Ramos (cell line): ENCODE data around the gene OR11H6.
"Not testable (repeated sequence)": the region's sequence is repeated elsewhere in the genome, so short reads cannot be mapped to it uniquely, and the experiment has no call there.

Source experiments
- in situ Hi-C: fragments of 300-500 bp; cut with MboI; formaldehyde crosslinking; loops from one replicate; pipeline ENCODE4 v1.14.3; 2022; ENCODE audit warnings: low sequenced_read_pairs; ENCODE audit not compliant: unreplicated experiment

Gene OR11H6, protein sequence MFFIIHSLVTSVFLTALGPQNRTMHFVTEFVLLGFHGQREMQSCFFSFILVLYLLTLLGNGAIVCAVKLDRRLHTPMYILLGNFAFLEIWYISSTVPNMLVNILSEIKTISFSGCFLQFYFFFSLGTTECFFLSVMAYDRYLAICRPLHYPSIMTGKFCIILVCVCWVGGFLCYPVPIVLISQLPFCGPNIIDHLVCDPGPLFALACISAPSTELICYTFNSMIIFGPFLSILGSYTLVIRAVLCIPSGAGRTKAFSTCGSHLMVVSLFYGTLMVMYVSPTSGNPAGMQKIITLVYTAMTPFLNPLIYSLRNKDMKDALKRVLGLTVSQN

DNA sequence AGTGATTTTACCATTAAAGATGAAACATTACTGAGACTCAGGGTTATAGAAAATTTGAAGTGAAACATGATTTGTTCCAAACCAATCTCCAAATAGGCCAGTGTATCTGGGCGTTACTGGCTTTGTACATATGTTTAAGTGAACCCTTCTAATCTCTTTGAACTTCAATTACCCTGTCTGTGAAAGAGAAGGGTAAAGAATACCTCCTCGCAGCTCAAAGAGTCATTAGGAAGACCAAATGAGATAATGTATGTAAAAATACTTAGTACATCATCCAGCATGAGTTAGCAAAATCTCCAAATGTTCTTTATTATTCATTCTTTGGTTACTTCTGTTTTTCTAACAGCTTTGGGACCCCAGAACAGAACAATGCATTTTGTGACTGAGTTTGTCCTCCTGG is at the start of gene OR11H6:
OR11H6 (plus strand) TSS at position 301 of the 400 bp plus-strand sequence; CDS start at position 301, 0 bp downstream.
- in situ Hi-C loops: no loop called here

DNA sequence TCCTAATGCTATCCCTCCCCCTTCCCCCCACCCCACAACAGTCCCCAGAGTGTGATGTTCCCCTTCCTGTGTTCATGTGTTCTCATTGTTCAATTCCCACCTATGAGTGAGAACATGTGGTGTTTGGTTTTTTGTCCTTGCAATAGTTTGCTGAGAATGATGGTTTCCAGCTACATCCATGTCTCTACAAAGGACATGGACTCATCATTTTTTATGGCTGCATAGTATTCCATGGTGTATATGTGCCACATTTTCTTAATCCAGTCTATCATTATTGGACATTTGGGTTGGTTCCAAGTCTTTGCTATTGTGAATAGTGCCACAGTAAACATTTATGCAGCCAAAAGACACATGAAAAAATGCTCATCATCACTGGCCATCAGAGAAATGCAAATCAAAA is 49.3 kb upstream of the OR11H6 start:
- in situ Hi-C loops: not testable (repeated sequence)

DNA sequence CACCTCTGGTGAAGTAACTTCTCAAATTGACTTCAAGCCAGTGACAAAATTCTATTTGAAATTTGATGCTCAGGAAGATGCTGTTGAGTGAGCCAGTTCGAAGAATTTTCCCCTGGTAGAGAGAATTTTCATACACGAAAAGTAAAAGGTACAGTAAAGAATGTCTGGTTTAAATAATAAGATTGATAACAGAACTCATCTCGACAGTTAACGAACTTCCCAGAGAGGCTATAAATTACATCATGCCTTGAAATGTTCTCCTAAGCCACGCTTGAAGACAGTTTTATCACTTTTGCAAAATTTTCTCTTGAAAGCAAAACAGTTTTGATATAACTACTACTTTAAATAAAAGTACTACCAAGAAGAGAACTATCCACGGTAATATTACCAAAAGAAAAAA is 47.2 kb upstream of the OR11H6 start:
- in situ Hi-C loops: no loop called here

DNA sequence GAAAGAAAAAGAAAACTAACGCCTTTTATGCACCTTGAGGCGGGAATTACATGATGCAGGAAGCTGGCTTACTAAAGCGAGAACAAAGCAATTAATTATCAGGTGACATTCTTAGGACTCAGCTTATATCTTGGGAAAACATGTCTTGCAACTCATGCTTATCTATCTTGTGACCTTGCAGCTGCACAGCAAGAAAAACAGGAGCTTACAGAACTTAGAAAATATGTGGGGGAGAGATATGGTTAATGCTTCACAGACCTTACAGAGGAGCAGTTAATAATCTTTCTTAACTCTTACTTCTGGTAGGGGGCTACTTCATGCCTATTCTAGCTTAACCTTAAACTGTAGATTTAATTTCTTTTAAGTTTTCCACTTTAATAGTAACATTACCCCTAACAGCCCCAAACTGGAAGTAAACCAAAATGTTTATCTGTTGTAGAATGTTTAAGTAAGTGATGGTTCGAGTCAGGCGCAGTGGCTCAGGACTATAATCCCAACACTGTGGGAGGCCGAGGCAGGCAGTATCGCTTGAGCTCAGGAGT is 46.0 kb upstream of the OR11H6 start:
- in situ Hi-C loops: no loop called here

DNA sequence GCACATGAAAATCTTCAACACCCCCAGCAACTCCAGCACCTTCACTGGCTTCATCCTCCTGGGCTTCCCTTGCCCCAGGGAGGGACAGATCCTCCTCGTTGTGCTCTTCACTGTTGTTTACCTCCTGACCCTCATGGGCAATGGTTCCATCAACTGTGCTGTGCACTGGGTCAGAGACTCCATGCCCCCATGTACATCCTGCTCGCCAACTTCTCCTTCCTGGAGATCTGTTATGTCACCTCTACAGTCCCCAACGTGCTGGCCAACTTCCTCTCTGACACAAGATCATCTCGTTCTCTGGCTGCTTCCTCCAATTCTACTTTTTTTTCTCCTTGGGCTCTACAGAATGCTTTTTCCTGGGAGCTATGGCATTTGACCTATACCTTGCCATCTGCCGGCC is 44.3 kb upstream of the OR11H6 start:
- in situ Hi-C loops: no loop called here

DNA sequence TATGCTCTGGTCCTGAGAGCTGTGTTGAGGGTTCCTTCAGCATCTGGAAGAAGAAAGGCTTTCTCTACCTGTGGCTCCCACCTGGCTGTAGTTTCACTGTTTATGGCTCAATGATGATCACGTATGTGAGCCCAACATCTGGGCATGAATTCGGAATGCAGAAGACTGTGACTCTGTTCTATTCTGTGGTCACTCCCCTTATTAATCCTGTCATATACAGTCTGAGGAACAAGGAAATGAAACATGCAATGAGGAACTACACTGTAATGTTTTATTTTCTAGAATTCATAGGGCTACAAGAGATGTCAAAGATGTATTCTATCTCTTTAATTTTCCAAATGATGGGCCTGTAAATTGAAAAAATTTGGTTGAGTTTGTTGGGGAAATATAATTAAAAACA is 43.6 kb upstream of the OR11H6 start:
- in situ Hi-C loops: no loop called here

DNA sequence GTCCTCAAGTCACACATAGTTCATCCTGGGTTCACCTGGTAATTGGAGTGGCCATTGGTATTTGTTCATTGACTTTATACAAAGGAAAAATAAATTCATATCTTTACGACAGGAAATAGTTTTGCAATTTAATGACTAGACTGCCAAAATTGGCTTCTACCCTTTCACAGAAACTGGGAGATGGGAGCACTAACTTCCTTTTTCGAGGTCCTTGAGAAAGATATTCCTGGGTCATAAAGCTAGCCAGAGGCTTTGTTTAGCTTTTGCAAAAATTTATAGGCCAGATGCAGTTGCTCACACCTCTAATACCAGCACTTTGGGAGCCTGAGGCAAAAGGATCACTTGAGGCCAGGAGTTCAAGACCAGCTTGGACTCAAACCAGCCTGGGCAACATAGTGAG is 43.0 kb upstream of the OR11H6 start:
- in situ Hi-C loops: no loop called here

DNA sequence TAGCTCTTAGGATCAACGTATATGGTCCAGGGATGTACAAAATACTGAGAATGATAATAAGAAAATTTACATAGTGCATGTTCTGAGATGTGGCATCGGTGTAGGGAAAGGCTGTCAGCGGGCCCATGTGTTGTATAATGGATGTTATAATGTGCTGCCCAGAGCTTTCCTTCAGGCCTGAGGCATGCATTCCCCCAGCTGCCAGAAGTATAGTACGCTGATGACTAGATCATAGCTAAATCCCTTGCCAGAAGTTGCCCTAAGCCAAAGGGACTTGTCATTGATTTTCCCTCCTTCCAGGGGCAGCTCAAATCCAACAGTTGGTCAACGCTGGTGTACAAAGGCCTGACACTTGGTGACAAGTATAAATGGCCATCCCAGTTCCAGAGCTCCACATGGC is 39.3 kb upstream of the OR11H6 start:
- in situ Hi-C loops: no loop called here

DNA sequence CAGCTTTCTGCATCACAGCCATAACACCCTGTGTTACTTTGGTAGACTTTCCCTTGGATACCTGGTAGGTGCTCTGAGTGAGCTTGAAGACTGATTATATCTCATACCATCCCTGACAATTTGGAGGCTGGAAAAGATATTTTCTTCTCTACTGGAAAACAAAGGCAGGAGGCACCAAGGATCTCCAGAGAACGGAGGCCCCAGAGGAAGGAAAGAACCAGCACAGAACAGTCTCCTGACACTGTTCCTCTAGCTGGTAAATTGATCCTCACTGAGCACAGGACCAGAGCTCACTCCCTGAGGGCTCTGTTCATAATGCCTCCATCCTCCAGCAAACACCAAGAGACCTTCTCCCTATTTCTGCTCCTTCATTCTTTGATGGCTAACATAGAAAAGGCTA is 32.9 kb upstream of the OR11H6 start, which contains the start of gene OR11G2:
OR11G2 (plus strand) TSS at position 301 of the 400 bp plus-strand sequence. CDS start 6,542 bp downstream, outside the sequence.
- in situ Hi-C loops: no loop called here

DNA sequence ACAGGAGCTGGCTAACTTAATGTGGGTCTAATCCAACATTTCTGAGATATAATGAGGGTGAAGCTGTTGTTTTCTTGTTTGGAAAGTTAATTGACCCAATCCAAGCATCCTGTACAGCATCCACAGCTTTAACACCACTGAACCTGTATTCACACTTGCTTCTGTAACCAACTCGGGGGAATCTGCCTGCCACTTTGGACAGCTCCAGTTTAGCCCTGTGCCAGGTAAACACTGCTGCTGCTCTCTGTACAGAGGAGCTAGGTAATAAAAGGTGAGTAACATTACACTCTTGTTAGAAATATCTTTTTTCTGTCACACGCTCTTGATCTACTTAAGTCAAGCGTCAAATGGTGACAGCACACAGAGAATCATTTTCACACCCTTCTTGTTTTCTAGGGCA is 32.1 kb upstream of the OR11H6 start:
- in situ Hi-C loops: no loop called here

DNA sequence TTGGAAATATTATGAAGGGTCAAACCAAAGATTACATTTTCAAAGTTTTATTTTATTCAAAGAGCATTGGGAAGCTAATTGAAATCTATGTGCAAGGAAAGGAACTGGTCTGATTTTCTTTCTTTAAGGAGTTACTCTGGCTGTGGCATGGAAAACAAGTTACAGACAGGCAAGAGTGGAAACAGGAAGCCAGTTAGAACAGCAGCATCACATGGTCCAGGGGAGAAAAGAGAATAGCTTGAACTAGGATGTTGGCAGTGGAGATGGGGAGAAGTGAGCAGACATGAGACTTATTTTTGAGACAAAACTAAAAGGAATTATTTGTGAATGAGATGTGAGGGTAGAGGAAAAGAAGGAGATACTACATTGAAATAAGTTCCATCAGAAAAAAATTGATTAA is 29.4 kb upstream of the OR11H6 start:
- in situ Hi-C loops: no loop called here

DNA sequence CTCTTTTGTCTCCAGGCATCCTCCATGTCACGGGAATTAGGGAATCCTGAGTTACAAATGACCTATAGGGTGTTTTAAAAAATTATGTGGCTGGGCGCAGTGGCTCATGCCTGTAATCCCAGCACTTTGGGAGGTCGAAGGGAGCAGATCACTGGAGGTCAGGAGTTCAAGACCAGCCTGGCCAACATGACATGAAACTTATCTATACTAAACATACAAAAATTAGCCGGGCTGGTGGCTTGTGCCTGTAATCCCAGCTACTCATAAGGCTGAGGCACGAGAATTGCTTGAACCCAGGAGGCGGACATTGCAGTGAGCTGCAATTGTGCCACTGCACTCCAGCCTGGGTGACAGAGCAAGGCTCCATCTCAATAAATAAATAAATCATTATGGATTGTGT is 28.3 kb upstream of the OR11H6 start:
- in situ Hi-C loops: not testable (repeated sequence)

DNA sequence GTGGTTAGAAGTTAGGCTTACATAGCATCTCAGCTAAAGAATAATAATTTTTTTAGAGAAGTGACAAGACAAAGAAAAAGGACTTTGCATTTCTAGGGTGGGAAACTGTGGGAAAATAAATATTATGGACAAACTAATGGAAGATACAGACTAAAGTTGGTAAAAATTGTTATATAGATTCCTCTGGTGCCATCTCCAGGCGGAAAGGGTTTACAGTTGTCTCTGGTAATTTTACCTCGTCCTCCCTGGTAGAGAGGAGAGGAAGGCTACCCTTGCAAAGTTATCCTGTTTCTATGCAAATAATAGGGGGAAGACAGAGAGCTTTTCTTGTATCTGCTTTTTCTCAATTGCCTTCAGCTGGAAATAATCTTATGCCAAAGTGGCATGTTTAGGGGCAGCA is 27.6 kb upstream of the OR11H6 start:
- in situ Hi-C loops: no loop called here

DNA sequence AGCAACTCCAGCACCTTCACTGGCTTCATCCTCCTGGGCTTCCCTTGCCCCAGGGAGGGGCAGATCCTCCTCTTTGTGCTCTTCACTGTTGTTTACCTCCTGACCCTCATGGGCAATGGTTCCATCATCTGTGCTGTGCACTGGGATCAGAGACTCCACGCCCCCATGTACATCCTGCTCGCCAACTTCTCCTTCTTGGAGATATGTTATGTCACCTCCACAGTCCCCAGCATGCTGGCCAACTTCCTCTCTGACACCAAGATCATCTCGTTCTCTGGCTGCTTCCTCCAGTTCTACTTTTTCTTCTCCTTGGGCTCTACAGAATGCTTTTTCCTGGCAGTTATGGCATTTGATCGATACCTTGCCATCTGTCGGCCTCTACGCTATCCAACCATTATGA is 26.1 kb upstream of the OR11H6 start:
- in situ Hi-C loops: no loop called here

DNA sequence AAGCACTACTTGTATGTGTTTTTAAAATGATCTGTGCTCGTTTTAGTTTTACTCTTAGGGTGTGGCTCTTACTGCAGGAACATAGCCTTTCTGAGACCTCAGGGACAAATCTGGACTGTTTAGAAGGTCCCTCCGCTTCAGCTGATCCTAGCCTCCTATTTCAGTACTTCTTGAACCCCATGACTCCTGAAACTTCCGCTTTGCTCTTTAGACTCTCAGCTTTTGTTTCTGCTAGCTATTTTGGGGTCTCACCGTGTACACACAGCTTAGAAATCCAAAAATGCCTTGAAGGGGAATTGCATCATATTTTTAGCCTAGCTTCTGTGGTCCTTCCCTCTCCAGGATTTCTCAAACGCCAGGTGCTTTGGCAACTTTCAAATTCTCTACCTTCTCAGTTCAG is 24.5 kb upstream of the OR11H6 start:
- in situ Hi-C loops: no loop called here

DNA sequence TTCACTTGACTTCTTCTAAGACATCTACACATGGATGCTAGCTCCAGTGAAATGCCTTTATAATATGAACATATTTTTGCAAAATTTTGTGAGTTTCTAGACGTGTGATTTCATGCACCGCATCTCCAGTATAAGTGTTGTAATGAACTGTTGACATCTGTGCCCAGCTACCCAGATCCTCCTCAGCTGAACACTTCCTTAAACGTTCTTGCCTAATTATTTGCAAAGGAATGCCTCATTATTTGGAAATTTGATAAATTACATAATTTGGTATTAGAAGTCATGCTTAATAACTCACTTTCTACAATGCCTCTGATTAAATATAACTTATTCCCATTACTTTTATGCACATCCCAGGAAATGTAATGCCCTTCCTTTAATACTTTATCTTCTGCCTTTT is 18.8 kb upstream of the OR11H6 start:
- in situ Hi-C loops: no loop called here

DNA sequence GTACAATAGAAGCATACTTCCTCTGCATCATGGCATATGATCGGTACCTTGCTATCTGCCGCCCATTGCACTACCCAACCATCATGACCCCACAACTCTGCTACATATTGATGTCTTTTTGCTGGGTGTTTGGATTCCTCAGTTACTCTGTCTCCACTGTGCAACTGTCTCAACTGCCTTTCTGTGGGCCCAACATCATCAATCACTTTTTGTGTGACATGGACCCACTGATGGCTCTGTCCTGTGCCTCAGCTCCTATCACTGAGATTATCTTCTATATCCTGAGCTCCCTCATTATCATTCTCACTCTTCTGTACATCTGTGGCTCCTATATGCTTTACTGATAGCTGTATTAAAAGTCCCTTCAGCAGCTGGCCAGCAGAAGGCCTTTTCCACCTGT is 13.9 kb upstream of the OR11H6 start:
- in situ Hi-C loops: no loop called here

DNA sequence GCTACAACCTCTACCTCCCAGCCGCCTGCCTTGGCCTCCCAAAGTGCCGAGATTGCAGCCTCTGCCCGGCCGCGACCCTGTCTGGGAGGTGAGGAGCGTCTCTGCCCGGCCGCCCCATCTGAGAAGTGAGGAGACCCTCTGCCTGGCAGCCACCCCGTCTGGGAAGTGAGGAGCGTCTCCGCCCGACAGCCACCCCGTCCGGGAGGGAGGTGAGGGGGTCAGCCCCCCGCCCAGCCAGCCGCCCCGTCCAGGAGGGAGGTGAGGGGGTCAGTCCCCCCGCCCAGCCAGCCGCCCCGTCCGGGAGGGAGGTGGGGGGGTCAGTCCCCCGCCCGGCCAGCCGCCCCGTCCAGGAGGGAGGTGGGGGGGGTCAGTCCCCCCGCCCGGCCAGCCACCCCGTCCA is 11.1 kb upstream of the OR11H6 start:
- in situ Hi-C loops: not testable (repeated sequence)

DNA sequence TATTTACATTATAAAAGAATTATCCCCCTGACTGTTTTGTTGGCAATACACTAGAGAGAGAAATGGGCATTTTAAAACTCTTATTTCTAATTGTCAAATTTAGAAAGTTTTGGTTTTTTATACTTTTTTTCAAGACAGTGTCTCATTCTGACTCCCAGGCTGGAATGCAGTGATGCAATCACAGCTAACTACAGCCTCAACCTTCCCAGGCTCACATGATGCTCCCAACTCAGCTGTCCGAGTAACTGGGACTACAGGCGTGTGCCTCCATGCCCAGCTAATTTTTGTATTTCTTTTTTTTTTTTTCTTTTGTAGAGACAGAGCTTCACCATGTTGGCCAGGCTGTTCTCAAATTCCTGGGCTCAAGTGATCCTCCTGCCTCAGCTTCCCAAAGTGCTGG is 8.3 kb upstream of the OR11H6 start:
- in situ Hi-C loops: no loop called here

DNA sequence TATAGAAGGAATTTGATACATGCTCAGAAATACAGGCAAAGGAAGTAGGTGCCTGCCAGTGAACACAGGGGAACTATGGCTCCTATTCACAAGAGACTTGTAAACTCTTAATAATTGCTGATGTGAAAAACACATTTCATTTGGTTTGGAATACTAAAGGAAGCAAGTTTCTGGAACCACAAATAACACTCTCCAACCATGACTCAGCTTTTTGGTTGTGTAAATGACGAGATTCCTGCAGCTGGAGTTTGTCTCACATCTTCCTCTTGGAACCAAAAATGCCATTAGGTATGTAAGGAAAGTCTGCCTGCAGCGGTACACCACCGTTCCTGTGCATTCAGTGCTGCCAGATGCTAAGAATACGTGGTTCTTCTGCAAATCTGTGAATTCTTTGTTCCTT is 4.5 kb upstream of the OR11H6 start:
- in situ Hi-C loops: no loop called here

DNA sequence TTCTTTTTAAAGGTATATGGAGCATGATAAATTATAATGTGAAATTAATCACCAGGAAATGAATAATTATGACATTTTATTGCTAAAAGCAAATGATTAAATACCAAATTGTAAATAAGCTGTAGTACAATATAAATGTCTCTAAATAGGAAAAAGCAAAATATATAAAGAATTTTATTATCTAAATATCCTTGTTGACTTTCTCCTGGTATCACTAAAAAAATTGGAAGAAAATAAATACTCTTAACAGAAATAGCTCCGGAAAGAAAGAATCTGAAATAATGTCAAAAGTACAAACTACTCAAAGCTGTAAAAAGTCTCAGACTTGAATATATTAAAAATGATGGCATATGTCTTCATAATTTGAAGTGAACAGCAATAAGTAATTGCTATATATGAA is 5.2 kb downstream of the OR11H6 start, which contains the start of gene OR11H7:
OR11H7 (plus strand) TSS at position 301 of the 400 bp plus-strand sequence.
- in situ Hi-C loops: no loop called here

DNA sequence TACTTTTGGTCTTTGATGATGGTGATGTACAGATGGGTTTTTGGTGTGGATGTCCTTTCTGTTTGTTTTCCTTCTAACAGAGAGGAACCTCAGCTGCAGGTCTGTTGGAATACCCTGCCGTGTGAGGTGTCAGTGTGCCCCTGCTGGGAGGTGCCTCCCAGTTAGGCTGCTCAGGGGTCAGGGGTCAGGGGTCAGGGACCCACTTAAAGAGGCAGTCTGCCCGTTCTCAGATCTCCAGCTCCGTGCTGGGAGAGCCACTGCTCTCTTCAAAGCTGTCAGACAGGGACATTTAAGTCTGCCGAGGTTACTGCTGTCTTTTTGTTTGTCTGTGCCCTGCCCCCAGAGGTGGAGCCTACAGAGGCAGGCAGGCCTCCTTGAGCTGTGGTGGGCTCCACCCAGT is 11.9 kb downstream of the OR11H6 start:
- in situ Hi-C loops: not testable (repeated sequence)
